HG02840 (cell line): ENCODE results near the gene OAS1.
"Not testable (repeated sequence)": the region's sequence is repeated elsewhere in the genome, so short reads cannot be mapped to it uniquely, and the experiment has no call there.

Experiments used
- ATAC-seq: cut with Tn5 transposase; IDR thresholded peaks from one replicate; pipeline ENCODE4 v1.9.1; 2021; ENCODE audit warnings: mild to moderate bottlenecking, moderate library complexity, moderate number of reproducible peaks; ENCODE audit not compliant: unreplicated experiment, low FRiP score

Gene OAS1

DNA sequence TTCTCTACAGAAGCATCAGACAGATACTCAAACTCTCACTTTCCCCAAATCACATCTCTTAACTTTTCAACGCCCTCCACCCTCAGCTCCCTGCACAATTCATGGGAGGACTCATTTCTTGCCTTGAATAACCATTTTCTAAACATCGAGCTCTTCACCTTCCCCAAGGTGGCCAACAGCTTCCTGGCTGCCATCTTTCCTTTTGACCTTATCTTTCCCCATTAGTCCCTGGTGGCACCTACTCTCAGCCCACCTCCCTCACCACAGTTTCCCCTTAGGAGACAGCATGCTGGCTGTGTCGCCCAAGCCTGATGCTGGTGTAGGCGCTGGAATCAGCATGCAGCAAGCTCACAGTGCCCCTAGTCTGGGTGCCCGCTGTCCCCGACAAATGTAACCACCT, 8.4 kb upstream of the OAS1 start:
- ATAC-seq = no peak

- ATAC-seq = no peak
Measured at GRCh38 chr12:112900298-112901145, 6.2 kb upstream of the OAS1 start.

DNA sequence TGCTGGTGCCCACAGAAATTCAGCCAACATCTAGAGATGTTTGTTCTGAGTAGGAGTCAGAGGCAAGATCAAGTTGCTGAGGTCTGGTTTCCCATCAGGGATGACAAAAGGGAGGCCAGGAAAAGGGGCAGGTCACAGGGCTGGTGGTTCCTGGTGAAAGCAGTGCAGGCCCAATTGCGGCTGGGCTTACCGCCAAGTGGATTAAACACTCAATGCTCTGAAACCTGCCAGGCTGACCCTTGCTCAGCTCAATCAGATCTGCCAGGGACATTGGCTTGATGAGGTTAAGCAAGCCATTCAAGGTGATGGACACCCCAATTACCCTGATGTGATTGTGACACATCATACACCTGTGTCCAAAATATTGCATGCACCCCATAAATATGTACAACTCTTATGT, 5.5 kb upstream of the OAS1 start:
- no peak for ATAC-seq

DNA sequence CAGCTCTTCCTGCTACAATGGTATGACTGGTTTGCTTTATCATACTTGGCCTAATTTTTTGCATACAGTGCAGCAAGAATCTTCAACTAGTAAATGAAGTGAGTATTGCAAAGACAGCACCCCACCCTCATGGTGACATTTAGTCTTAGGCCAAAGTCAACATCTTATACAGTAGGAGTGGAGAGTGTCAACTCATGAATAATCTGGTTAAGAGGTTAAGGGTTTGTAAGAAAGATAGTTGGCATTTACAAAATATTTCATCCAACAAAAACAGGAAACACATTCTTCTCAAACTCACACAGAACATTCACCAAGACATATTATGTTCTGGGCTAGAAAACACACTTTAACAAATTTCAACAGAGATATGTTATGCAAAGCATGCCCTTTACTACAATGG, 2.2 kb upstream of the OAS1 start:
- no peak for ATAC-seq

- no peak for ATAC-seq
Measured at GRCh38 chr12:112905451-112906089, 1.2 kb upstream of the OAS1 start.

- ATAC-seq = peak; percentile 43
Measured at GRCh38 chr12:112907415-112908157, 824 bp downstream of the OAS1 start.

DNA sequence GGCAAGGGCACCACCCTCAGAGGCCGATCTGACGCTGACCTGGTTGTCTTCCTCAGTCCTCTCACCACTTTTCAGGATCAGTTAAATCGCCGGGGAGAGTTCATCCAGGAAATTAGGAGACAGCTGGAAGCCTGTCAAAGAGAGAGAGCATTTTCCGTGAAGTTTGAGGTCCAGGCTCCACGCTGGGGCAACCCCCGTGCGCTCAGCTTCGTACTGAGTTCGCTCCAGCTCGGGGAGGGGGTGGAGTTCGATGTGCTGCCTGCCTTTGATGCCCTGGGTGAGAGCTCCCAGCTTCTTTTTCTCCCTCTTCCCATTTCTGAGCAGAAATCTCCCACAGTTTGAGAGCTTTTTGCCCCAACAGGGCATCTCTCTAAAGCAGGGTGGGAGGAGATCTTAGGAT, 1.8 kb downstream of the OAS1 start:
- ATAC-seq = no peak

- ATAC-seq = no peak
Measured at GRCh38 chr12:112909693-112910092, 2.9 kb downstream of the OAS1 start.

- ATAC-seq = no peak
Measured at GRCh38 chr12:112913038-112913688, 6.4 kb downstream of the OAS1 start.

DNA sequence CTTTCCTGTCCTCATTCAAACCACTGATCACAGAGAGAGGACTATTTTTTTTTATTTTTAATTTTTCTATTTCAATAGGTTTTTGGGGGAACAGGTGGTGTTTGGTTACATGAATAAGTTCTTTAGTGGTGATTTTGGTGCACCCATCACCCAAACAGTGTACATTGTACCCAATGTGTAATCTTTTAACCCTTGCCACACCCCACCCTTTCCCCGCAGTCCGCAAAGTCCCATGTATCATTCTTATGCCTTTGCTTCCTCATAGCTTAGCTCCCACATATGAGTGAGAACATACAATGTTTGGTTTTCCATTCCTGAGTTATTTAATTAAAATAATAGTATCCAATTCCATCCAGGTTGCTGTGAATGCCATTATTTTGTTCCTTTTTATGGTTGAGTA, 7.1 kb downstream of the OAS1 start:
- not testable (repeated sequence) for ATAC-seq

DNA sequence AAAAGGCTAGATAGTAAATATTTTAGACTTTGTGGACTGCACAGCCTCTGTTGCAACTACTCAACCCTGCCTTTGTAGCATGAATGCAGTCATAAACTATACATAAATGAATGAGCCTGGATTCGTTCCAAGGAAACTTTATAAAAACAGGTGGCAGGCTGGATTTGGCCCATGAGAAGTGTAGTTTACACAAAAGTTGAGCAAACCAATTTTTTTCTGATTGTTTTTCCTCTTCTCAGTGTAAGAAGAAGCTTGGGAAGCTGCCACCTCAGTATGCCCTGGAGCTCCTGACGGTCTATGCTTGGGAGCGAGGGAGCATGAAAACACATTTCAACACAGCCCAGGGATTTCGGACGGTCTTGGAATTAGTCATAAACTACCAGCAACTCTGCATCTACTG, 9.5 kb downstream of the OAS1 start:
- ATAC-seq = no peak

- ATAC-seq = no peak
Measured at GRCh38 chr12:112919121-112919520, 12.4 kb downstream of the OAS1 start.

DNA sequence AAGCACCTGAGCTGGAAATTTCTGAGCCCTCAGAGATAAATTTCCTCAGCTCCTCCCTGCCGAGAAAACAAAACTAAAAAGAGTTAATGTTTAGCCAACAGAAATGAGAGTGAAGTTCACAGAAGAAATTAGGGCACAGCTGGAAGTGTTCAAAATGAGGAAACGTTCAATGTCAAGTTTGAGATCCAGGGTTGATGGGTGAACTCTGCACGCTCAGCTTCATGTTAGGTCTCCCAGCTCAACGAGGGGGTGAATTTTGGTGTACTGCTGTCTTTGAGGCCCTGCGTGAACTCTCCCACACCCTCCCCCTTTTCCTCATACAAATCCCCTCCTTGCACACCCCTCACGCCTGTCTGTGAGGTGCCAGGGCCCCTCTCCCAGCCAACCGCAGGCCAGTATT, 18.2 kb downstream of the OAS1 start:
- no peak for ATAC-seq

GRCh38 chr12:112926416-112927033, 19.8 kb downstream of the OAS1 start:
- ATAC-seq = not testable (repeated sequence)

- ATAC-seq = no peak
Measured at GRCh38 chr12:112927475-112927874, 20.7 kb downstream of the OAS1 start.

DNA sequence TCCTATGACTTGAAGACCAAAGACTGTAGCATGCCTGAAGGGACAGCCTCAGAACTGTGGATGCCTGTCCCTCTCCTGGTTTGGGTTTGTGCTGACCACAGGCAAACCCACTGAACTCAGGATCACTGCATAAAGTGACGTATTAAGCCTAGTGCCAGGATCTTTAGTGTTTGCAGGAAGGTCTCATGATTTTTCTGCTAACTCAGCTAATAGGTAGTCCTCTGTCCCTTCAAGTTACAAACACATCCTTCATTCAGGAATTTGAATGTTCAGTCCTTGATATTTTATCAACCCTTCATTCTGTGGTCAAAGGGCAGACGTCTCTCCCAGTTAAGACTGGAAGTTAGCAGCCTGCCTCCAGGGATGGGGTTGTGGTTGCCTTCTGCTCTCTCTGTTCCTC, 21.2 kb downstream of the OAS1 start:
- ATAC-seq = no peak

DNA sequence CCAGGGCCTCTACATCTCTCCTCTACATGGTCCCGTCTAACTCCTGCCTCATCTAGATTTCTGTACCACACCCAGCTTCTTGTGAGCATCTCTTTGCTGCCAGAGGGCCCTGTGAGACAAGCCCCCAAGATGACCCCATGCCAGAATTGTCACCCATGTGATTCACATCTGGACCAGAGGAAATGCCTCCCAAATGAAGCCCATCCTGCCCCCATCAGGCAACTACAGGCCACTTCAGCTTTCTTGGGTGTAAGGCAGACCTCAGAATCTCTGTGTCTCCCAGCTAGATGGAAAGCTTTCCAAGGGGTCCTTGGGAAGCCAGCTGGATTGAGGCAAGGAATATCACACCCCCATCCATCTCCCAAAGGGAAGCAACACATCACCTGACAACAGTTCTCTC, 22.2 kb downstream of the OAS1 start:
- no peak for ATAC-seq

DNA sequence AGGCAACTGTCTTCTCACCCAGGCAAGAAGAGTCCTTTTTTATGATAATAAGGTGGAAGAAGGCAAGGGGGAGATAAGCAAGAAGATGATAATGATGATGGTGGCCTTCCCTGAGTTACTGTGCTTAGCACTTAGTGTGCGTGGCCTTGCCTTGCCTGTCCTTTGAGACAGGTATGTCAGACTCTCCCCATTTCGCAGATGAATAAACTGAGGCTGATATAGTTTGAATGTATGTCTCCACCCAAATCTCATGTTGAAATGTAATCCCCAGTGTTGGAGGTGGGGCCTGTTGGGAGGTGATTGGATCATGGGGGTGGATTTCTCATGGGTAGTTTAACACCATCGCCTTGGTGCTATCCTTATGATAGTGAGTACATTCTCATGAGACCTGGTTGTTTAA, 23.0 kb downstream of the OAS1 start:
- ATAC-seq = no peak

DNA sequence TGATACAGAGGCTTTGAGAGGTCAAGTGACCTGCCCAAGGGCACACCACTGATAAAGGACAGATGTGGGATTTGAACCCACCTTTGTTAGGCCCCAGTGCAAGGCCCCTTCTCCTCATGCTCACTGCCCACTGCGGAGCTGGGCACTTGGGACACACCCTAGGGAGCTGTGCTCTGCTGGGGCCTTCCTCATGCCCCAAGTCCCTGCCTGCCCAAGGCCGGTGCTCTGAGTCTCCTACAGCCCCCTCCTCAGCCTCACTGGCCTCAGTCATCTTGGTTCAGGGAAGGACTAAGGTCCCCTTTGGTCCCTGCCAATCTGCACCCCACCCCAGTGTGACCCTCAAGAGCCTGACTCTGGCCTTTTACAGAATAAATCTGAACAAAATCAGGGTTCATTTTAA, 23.6 kb downstream of the OAS1 start:
- ATAC-seq = no peak

DNA sequence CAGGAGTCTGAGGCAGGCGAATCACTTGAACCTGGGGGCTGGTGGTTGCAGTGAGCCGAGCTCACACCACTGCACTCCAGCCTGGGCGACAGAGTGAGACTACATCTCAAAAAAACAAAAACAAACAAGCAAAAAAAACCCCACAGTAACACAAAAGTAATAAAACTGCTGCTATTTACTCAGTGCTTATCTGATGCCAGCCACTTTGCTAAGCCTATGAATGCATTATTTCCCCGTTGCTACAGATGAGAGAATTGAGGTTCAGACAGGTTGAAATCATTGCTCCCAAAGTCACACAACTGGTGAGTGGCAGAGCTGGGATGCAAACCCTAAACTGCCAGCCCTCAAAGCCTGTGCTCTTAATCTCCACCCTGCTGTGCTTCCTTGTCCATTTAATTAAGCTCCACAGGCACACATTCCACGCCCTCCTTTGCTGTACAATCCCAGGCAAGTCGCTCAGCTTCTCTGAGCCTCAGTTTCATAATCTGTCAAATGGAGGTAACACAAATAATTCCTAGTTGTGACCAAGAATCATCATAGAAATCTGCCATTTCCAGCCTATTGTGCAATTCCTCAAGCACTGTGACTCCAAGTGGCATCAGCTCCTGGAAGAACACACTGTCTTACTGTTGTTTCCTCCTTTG, 25.8 kb downstream of the OAS1 start:
- ATAC-seq = no peak
